ENCODE measurements around the gene OR5AN1.
"Not testable (repeated sequence)": the region's sequence is repeated elsewhere in the genome, so short reads cannot be mapped to it uniquely, and the experiment has no call there.

The OR5AN1 gene

GRCh38 chr11:59358595-59358994, at the start of gene OR5AN1:
Gene OR5AN1 (plus strand): TSS chr11:59358895. CDS start chr11:59364459, 5,564 bp downstream.
- no peak for DNase-seq (ENCODE audit: low read depth)

GRCh38 chr11:59335001-59335400, 23.7 kb upstream of the OR5AN1 start:
- no peak for DNase-seq (ENCODE audit: low read depth)

- no peak for DNase-seq (ENCODE audit: low read depth)
Measured at GRCh38 chr11:59336176-59336575, 22.5 kb upstream of the OR5AN1 start.

GRCh38 chr11:59336931-59337330, 21.8 kb upstream of the OR5AN1 start:
- no peak for DNase-seq (ENCODE audit: low read depth)

- DNase-seq (ENCODE audit: low read depth) = not testable (repeated sequence)
Measured at GRCh38 chr11:59349657-59350056, 9.0 kb upstream of the OR5AN1 start.

- no peak for DNase-seq (ENCODE audit: low read depth)
Measured at GRCh38 chr11:59355226-59355625, 3.5 kb upstream of the OR5AN1 start.

DNA sequence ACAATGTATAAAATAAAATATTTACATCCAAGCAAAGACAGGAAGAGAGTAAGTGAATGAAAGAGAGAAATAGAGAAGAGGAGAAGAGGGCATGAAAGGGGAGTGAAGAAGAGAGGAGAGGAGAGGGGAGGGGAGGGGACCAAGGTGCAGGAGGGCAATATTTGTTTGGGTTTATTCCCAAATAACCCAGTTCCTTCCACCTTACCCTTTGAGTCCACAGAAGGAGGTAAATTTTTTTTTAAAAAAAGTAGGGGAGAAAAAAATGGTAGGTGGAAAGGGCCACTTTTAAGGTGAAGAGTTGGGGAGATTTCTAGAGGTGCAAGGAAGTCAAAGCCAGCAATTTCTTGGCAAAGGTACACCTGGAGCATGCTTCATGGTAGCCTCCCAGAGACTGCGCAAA, 2.1 kb upstream of the OR5AN1 start:
- no peak for DNase-seq (ENCODE audit: low read depth)

- no peak for DNase-seq (ENCODE audit: low read depth)
Measured at GRCh38 chr11:59358020-59358419, 675 bp upstream of the OR5AN1 start.

DNA sequence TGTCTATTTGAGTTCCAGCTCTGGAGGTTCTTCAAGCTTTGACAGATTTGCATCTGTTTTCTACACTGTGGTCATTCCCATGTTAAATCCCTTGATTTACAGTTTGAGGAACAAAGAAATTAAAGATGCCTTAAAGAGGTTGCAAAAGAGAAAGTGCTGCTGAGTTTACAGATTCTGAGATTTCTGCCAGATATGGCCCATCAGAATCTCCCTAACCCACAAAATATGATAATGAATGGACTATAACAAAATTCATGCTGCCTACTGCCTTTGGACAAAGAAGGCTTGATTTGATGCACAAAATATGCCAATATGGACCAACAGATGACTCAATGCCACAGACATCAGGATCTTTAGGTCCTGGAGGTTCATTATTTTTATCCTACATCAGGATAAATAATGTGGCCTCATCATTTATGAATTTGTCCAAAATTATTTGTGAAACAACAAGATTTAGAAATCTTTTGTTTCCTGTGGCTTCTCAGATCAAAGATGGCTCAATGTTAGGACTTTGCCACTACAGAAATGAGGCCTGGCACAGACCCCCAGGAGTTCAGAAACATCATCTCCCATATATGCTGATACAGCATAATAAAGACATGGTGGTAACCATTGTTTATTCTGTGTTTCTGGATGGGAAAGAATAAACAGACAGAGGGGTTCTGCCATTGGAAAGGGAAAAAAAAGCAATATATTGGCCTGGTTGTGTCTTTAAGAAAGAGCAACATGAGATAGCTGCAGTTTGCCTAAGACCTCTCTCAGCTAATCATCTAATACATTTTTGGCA, 6.7 kb downstream of the OR5AN1 start:
- peak; percentile 0 for DNase-seq (ENCODE audit: low read depth)

DNA sequence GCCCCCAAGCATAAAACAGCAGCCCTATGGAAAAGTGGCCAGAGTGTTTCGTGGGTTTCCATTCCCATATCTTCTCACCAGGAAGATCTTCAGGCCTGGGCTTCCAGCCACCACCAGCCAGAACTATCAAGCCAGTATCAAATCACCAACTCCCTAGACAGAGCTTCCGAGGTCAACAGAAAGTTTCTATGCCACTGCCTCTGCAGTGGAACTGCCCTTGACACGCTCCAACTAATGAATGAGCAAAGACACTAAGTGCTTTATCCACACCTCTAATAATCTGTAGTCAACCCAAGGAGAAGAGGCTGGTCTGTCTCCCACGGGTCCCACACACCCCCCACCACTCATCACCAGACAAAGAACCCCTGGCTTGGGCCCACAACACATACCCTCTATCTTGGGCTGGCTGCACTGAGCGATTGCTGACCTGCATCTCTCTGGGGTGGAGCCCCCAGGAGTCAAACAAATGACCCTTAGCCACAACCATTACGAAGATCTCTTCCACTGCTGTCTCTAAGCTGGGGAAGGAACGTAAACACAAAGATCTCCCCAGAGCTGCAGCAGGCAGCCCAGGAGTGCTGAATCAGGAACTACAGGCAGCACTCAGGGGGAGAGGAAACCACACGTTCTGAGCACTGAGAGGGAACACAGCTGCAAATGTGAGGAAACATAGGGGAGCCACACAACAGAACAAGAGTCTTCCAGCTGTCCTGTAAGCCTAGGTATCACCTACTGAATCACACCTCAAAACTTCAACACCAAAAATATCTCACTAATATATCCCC, 9.7 kb downstream of the OR5AN1 start:
- no peak for DNase-seq (ENCODE audit: low read depth)

DNA sequence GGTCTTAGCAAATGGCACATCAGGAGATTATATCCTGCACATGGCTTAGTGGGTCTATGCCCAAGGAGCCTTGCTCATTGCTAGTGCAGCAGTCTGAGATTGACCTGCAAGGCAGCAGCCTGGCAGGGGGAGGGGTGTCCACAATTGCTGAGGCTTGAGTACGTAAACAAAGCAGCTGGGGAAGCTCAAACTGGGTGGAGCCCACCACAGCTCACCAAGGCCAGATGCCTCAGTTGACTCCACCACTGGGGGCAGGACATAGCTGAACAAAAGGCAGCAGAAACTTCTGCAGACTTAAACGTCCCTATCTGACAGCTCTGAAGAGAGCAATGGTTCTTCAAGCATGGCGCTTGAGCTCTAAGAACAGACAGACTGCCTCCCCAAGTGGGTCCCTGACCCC, 13.6 kb downstream of the OR5AN1 start:
- DNase-seq (ENCODE audit: low read depth) = not testable (repeated sequence)

- DNase-seq (ENCODE audit: low read depth) = no peak
Measured at GRCh38 chr11:59380263-59381059, 21.8 kb downstream of the OR5AN1 start.

DNA sequence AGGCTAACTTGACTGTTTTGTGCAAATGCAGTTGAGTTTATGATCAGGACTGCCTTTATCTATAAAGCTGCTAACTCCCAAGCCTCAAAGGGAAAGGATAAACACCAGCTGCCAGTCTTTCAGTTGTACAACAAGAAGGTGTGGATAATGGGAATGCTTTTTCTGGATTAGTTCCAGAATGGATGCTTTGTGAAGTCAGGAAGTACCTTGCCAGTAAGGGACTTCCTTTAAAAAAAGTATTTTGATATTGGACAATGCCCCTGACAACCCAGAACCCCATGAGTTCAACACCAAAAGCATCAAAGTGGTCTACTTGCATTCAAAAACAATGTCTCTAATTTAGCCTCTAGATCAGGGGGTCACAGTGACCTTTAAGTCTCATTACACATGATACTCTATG, 35.5 kb downstream of the OR5AN1 start:
- DNase-seq (ENCODE audit: low read depth) = no peak

DNA sequence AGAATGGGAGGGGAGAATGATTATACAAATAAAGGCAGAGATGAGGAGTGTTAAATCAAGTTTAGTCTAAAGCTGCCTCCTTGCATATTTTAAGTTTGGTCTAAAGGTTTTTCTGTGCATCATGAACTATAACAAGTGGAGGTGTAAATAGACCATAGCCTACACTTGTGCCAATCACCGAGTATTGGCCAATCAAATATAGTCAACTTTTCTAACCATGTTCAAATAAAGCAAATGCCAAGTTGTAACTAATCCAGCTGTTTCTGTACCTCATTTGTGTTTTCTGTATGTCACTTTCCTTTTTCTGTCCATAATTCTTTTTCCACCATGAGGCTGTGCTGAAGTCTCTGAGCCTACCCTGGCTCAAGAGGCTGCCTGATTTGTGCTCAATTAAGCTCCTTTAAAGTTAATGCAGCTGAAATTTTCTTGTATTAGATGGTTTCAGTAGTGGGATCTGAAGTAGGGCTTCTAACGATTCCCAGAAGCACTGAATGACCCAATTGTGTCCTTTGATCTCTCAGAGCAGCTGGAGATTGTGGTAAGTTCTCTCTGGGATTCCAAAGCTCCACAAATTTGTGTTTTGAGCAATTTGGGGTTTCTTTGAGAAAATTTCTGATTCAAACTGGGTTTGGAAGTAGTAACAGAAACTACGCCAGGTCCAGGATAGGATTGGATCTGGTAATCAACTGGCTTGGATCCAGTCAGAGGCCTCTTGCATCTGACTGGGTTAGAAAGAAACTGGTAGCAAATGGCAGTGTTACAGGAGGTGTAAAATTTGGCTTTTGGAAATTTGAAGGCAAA, 42.0 kb downstream of the OR5AN1 start:
- DNase-seq (ENCODE audit: low read depth) = no peak

- DNase-seq (ENCODE audit: low read depth) = no peak
Measured at GRCh38 chr11:59401262-59401552, 42.5 kb downstream of the OR5AN1 start.

DNA sequence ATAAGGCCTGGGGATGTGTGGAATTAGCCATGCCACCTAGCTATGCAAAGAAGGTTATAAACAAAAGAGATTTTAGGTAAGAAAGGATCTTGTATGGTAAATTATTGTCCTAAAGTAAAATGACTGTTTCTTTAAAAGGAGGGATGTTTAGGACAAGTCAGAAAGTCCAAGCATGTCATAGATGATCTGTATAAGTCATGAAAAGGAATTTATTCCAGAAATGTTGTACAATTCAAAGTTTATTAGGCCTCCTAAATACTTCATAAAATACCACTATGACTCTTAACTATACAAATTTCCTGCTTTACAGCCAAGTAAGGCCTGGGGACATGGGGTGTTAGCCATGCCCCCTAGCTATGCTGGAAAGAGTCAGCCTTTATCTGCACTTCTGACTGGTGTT, 44.9 kb downstream of the OR5AN1 start:
- no peak for DNase-seq (ENCODE audit: low read depth)

- DNase-seq (ENCODE audit: low read depth) = no peak
Measured at GRCh38 chr11:59413646-59414045, 55.0 kb downstream of the OR5AN1 start.

- no peak for DNase-seq (ENCODE audit: low read depth)
Measured at GRCh38 chr11:59415111-59415510, 56.4 kb downstream of the OR5AN1 start.

DNA sequence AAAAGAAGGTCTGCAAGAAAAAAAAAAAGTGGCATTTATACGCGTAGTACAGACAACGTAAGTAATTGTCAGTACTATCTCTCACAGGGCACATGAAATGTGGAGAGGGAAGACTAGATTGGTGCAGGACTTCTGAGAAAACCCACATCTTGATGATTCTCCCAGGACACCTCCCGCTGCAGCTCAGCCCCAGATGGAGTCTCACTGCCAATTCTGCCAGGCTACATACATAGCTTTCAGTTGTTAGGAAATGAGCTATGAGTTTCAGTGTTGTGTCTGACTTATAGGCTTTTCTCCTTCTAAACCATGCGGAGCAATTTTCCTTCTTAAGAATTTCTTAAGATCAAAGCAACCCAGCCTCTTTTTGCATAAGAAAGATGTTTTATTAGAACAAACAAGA, 57.9 kb downstream of the OR5AN1 start:
- no peak for DNase-seq (ENCODE audit: low read depth)

- no peak for DNase-seq (ENCODE audit: low read depth)
Measured at GRCh38 chr11:59417023-59417422, 58.3 kb downstream of the OR5AN1 start.

GRCh38 chr11:59418156-59418555, 59.5 kb downstream of the OR5AN1 start:
- no peak for DNase-seq (ENCODE audit: low read depth)
